Ovary (tissue), 3 donors: ENCODE measurements around the gene YAP1.

ENCODE experiments used
- EP300 ChIP-seq: sonication (generic); formaldehyde crosslinking; IDR thresholded peaks from one replicate; pipeline ENCODE4 v1.6.1; 2017; ENCODE audit warnings: antibody characterized with exemption
- POLR2A ChIP-seq: fragments of 450-650 bp; IDR thresholded peaks from one replicate; pipeline ENCODE4 v1.6.1; 2017; ENCODE audit warnings: antibody characterized with exemption, mild to moderate bottlenecking, moderate library complexity
- TF ChIP-seq, protein P1 (sequence below), 3 donors: fragments of 450-650 bp in 2 of 3; fragments of 200-600 bp in 1 of 3; IDR thresholded peaks; one replicate each; pipeline versions ENCODE4 v1.5.1 to v1.8.0; 2016 to 2022; ENCODE audit warnings: antibody characterized with exemption in 3 of 3, mild to moderate bottlenecking in 1 of 3
- donor health status: DM: no; HTN: no; CAD: no.

DNA sequence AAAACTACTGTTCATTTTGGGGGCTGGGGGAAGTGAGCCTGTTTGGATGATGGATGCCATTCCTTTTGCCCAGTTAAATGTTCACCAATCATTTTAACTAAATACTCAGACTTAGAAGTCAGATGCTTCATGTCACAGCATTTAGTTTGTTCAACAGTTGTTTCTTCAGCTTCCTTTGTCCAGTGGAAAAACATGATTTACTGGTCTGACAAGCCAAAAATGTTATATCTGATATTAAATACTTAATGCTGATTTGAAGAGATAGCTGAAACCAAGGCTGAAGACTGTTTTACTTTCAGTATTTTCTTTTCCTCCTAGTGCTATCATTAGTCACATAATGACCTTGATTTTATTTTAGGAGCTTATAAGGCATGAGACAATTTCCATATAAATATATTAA, 119.9 kb downstream of the YAP1 start:
- TF ChIP-seq, protein P1, sequence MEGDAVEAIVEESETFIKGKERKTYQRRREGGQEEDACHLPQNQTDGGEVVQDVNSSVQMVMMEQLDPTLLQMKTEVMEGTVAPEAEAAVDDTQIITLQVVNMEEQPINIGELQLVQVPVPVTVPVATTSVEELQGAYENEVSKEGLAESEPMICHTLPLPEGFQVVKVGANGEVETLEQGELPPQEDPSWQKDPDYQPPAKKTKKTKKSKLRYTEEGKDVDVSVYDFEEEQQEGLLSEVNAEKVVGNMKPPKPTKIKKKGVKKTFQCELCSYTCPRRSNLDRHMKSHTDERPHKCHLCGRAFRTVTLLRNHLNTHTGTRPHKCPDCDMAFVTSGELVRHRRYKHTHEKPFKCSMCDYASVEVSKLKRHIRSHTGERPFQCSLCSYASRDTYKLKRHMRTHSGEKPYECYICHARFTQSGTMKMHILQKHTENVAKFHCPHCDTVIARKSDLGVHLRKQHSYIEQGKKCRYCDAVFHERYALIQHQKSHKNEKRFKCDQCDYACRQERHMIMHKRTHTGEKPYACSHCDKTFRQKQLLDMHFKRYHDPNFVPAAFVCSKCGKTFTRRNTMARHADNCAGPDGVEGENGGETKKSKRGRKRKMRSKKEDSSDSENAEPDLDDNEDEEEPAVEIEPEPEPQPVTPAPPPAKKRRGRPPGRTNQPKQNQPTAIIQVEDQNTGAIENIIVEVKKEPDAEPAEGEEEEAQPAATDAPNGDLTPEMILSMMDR (IDR thresholded peaks at IDR 0.05): no peak
- TF ChIP-seq EP300: no peak
- TF ChIP-seq POLR2A: no peak
